Natural killer cell treated with Interleukin-12 subunit alpha and Interleukin-12 subunit beta and Interleukin-15 and Interleukin-18, amount 100 ng/mL, for 72 hours (primary cell): ENCODE measurements around the gene HOXC4. TPM values are rescaled to one million over a fixed set of nuclear protein-coding genes. Genes with fewer than 3 reads are reported as not detected.
A peak's percentile ranks its signal among the peaks of the same experiment; 100 is the strongest.

Experiments used
- ATAC-seq, 2 donors: fragments of 150-1000 bp; cut with Tn5 transposase in 1 of 2; sonication (Bioruptor Pico), chemical (Tn5 transposase) in 1 of 2; 2 replicates each; pipeline ENCODE4 v1.10.0; 2021
- DNase-seq: peaks from one replicate; pipeline ENCODE4 v3.0.0; 2022; ENCODE audit warnings: low spot score
- H3K27ac Mint-ChIP-seq, 2 donors: 1 replicate in 1 of 2; 2 replicates in 1 of 2; pipeline ENCODE4 v1.8.0; 2022; ENCODE audit warnings: mixed read lengths in 2 of 2, mild to moderate bottlenecking in 1 of 2, moderate library complexity in 1 of 2
- H3K27me3 Mint-ChIP-seq, 2 donors: 1 replicate in 1 of 2; 2 replicates in 1 of 2; pipeline ENCODE4 v1.8.0; 2022; ENCODE audit warnings: mixed read lengths in 2 of 2
- H3K36me3 Mint-ChIP-seq: one replicate; pipeline ENCODE4 v1.8.0; 2022; ENCODE audit warnings: mixed read lengths
- H3K4me1 Mint-ChIP-seq, 2 donors: 1 replicate in 1 of 2; 2 replicates in 1 of 2; pipeline ENCODE4 v1.8.0; 2022; ENCODE audit warnings: low read depth in 2 of 2, mixed read lengths in 2 of 2, mild to moderate bottlenecking in 1 of 2
- H3K4me3 Mint-ChIP-seq: one replicate; pipeline ENCODE4 v1.8.0; 2022; ENCODE audit warnings: mixed read lengths
- H3K9me3 Mint-ChIP-seq: 2 replicates; pipeline ENCODE4 v1.8.0; 2022; ENCODE audit warnings: mixed read lengths
- total RNA-seq, 2 donors: library from RNA; stranded (reverse); gene quantifications; one replicate each; pipeline ENCODE4 v1.2.3, GENCODE V29; 2022

Gene HOXC4
- total RNA-seq, 2 donors from 2014 or later: 1.3 to 2.3 TPM

DNA sequence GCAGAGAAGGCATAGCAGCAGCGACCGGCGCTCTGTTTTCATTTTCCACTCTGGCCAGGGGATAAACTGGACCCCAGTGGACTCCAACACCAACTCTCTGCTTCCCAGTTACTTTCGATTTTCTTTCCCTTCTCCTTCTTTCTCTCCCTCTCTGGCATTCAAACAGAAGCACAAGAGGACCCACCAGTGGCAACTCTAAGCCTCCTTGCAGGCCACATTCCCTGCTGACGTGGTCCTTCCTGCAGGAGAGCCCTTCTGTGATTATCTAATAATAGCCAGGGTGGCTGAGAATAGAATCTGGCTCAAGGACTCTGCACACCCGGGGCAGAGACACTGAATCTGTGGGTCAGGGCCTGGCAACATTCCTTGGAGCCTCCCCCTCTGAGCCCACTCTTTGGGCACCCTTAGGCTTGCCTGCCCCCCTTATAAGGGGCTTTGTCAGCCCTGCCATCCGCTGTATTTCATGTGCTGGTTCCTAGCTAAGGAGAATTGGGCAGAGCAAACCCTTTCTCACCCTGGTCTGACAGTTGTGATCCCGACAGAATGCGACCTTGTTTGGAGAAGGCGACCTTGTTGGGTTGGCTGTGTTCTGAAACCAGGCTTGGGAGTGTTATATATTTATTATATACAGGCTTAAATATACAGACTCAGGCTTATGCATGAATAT lies 33.6 kb upstream of the HOXC4 start:
- Mint-ChIP-seq H3K27ac (peak overlapping the region; percentile 5 to 24), H3K4me3 (peak overlapping the region; percentile 48)

GRCh38 chr12:54020591-54021405 lies 32.8 kb upstream of the HOXC4 start:
- Mint-ChIP-seq H3K4me3 (no peak overlapping the region), H3K36me3 (no peaks in the 10 kb centered on the region), H3K27me3 (peaks cover 25 to 39% of the 10 kb centered on the region in 2 donors), H3K9me3 (no peaks in the 10 kb centered on the region), H3K27ac (no peak overlapping the region), H3K4me1 (peaks cover 19 to 20% of the 10 kb centered on the region in 2 donors)
- DNase-seq (no peak), ATAC-seq (no peak)

More for the DNA sequence above, 33.6 kb upstream of the HOXC4 start:
- Mint-ChIP-seq H3K27me3 (peaks cover 28 to 41% of the 10 kb centered on the region in 2 donors), H3K4me1 (peaks cover 20% of the 10 kb centered on the region in 2 donors), H3K36me3 (no peaks in the 10 kb centered on the region), H3K9me3 (no peaks in the 10 kb centered on the region)
- no peak for ATAC-seq
- DNase-seq: no peak

- peaks cover 31 to 44% of the 10 kb centered on the region in 2 donors for H3K27me3 Mint-ChIP-seq
- no peaks in the 10 kb centered on the region for H3K36me3 Mint-ChIP-seq
- H3K27ac Mint-ChIP-seq: no peak overlapping the region
- no peak overlapping the region for H3K4me3 Mint-ChIP-seq
- ATAC-seq: no peak
- no peaks in the 10 kb centered on the region for H3K9me3 Mint-ChIP-seq
- no peak for DNase-seq
- peaks cover 19 to 20% of the 10 kb centered on the region in 2 donors for H3K4me1 Mint-ChIP-seq
These were observed 32.1 kb upstream of the HOXC4 start for GRCh38 chr12:54021432-54022013.

DNA sequence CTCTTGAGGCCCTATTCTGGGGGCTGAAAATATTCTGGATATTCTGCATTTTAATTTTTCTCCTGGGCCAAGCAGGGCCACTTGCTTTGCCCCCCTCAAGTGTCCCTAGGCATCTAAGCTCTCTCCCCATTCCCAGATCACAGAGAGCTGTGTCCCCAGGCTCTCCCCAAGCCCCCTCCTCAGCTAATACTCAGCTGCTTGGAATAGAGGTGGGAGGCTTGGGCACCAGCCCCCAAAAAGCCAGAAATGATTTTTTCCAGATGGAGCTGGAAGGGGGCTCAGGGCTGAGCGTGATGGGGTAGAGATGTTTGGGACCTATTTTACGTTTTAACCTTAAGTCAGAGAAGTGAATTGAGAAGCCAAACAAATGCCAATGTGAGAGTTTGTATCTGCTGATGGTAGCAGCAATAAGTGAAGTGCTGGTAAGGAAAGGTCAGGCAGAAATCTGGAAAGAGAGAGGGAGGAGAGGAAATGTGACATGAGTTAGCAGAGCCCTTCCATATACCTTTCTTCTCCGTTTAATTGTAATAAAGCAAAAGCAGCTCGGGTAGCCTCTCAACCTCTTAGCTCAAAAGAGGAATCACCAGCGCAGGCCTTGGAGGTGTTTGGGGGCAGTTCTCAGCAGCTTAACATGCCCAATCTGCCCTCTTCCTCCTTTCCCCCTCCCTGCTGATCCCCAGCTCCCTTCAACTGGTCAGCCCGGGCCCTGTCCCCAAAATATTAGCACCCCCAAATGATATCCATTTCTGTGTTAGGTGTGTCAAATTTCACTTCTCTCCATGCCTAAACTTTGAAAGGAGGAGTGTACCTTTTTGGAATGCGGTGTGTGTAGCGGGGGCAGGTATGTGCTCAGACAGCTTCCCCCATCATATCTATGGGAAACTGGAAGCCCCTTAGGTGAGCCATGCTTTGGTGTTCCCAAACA lies 30.4 kb upstream of the HOXC4 start:
- Mint-ChIP-seq H3K36me3 (no peaks in the 10 kb centered on the region), H3K27ac (no peak overlapping the region)
- no peak for DNase-seq

DNA sequence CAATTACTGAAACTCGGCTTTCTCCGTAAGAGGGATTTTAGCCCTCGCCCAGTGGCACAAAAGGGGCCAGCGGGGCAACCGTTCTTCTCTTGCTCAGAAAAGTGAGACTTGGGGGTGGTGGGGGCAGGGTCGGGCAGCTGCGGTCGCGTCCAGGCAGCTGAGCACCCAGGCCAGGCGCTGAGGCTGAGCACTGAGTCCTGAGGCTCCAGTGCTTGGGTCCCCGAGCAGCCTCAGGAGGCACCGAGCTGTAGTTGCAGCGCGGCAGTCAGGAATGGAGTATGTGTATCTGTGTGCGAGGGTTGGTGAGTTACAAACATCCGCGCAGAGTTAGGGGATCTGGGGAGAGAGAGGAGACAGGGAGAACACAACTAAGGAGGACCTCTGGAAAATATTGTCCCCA lies 29.5 kb upstream of the HOXC4 start:
- Mint-ChIP-seq H3K36me3 (no peaks in the 10 kb centered on the region), H3K4me3 (no peak overlapping the region), H3K27me3 (peaks cover 55 to 56% of the 10 kb centered on the region in 2 donors), H3K4me1 (peaks cover 9 to 10% of the 10 kb centered on the region in 2 donors), H3K9me3 (no peaks in the 10 kb centered on the region), H3K27ac (no peak overlapping the region)
- DNase-seq (no peak), ATAC-seq (no peak)

More for the DNA sequence above, 30.4 kb upstream of the HOXC4 start:
- H3K4me3 Mint-ChIP-seq: no peak overlapping the region
- ATAC-seq: no peak
- H3K27me3 Mint-ChIP-seq: peaks cover 48 to 52% of the 10 kb centered on the region in 2 donors
- H3K4me1 Mint-ChIP-seq: peaks cover 9 to 14% of the 10 kb centered on the region in 2 donors
- no peaks in the 10 kb centered on the region for H3K9me3 Mint-ChIP-seq

DNA sequence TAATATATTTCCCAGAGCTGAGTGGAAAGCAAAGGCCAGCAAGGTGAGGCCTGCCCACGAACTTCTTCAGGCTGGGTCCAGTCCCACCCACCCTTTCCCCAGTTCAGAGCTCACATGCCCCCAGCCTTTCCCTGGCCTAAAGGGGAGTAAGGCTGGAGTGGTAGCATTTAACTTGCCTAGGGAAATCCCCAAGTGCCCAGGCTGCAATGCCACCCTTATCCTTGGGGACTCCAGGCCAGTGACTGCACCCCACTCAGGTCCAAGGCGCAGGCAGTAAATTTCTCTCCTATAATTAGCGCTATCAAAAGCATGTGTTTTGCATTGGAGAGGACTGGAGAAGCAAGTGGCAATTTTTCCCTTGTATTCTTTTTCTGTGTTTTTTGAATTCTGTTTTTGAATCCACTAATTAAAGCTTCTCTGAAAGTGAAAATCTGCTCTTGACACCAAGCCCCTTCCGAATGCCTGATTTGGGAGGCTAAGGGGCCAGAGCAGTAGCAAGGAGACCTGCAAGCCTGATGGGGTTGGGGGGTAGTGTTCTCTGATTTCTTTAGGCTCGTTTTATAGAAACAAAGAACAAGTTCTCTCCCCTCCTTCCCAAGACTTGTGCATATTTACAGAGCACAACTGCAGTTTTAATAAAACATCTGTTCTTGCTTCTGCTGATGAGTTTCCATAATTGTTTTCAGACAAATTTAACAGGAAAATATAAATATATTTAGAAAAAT lies 28.9 kb upstream of the HOXC4 start:
- H3K9me3 Mint-ChIP-seq: no peaks in the 10 kb centered on the region
- H3K4me3 Mint-ChIP-seq: no peak overlapping the region
- ATAC-seq (no peak), DNase-seq (no peak)
- peaks cover 8 to 9% of the 10 kb centered on the region in 2 donors for H3K4me1 Mint-ChIP-seq
- peaks cover 60 to 61% of the 10 kb centered on the region in 2 donors for H3K27me3 Mint-ChIP-seq
- H3K36me3 Mint-ChIP-seq: no peaks in the 10 kb centered on the region
- no peak overlapping the region for H3K27ac Mint-ChIP-seq

GRCh38 chr12:54025499-54026405 lies 27.9 kb upstream of the HOXC4 start:
- Mint-ChIP-seq H3K27ac (no peak overlapping the region), H3K4me1 (peaks cover 4 to 5% of the 10 kb centered on the region in 2 donors), H3K27me3 (peaks cover 62 to 70% of the 10 kb centered on the region in 2 donors), H3K36me3 (no peaks in the 10 kb centered on the region), H3K9me3 (no peaks in the 10 kb centered on the region), H3K4me3 (no peak overlapping the region)
- ATAC-seq (no peak), DNase-seq (no peak)

DNA sequence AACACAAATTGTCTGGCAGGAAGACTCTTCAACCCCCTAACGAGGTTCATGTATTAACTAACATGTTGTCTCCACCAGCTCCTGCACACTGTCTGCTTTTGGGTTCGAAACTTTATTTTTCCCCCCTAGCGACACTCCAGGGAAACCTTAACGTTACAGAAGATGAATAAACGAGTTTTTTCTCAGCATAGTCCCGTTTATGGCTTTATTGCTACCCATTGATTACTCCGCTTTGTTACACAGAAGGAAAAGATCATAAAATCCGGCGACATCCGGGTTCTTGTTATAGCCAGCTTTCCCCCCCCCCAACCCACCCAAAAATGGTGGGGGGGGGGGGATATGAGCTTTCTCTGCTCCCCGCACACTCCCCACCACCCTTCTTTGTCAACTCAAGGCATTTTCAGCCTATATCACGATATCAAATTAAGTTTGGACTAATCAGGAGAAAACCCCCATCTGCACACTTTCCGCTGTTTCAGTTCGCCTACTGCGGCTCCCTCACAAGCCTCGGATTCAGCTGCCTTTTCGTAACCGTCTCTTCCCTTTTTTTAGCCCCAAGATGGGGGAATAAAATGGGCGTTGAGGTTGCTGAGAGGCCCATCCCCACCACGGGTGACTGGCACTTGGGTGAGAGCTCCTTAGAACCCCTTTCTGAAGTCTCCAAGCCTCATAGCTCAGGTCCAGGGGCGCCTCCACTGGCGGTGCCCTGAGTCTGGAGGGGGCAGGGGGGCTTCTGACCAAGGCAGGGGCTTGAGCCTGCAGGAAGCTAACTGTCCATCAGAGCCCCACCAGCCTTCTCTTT lies 26.8 kb upstream of the HOXC4 start:
- ATAC-seq (no peak), DNase-seq (no peak)
- Mint-ChIP-seq H3K36me3 (no peaks in the 10 kb centered on the region), H3K4me3 (no peak overlapping the region), H3K4me1 (peaks cover 3 to 4% of the 10 kb centered on the region in 2 donors), H3K27me3 (peaks cover 58 to 70% of the 10 kb centered on the region in 2 donors), H3K9me3 (no peaks in the 10 kb centered on the region), H3K27ac (no peak overlapping the region)

- no peak for ATAC-seq
These were observed 26.2 kb upstream of the HOXC4 start for GRCh38 chr12:54027442-54027786.

DNA sequence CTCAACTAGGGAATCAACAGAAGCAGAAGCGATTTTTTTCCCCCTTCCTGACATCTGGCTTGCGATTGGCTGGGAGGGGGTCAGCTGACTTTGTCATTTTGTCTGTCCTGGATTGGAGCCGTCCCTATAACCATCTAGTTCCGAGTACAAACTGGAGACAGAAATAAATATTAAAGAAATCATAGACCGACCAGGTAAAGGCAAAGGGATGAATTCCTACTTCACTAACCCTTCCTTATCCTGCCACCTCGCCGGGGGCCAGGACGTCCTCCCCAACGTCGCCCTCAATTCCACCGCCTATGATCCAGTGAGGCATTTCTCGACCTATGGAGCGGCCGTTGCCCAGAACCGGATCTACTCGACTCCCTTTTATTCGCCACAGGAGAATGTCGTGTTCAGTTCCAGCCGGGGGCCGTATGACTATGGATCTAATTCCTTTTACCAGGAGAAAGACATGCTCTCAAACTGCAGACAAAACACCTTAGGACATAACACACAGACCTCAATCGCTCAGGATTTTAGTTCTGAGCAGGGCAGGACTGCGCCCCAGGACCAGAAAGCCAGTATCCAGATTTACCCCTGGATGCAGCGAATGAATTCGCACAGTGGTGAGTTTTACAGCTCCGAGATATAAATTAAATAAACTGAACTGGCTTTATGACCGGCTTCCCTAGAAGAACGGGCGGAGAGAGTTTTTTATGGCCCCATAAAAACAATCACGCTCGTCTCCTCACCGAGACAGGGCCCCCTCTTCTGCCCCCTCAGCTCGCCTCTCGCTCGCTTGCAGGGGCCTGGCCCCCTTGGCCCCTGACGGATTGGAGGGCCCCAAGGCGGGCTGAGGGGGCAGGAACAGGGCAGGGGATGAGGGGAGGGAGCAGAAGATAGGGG lies 25.1 kb upstream of the HOXC4 start, which contains the start of gene HOXC6:
TSS of gene HOXC6 (plus strand) at position 127 of the 888 bp plus-strand sequence. CDS start at position 209, 82 bp downstream.
- Mint-ChIP-seq H3K27ac (no peak within 1 kb of the TSS), H3K9me3 (no peaks in the 10 kb centered on the region), H3K4me3 (peak within 1 kb of the TSS; percentile 38), H3K27me3 (peaks cover 53 to 70% of the 10 kb centered on the region in 2 donors), H3K36me3 (no peaks in the 10 kb centered on the region), H3K4me1 (peaks cover 8 to 9% of the 10 kb centered on the region in 2 donors)
- no peak for ATAC-seq
- no peak for DNase-seq

More at GRCh38 chr12:54027442-54027786, 26.2 kb upstream of the HOXC4 start:
- Mint-ChIP-seq H3K4me1 (peaks cover 3 to 4% of the 10 kb centered on the region in 2 donors), H3K4me3 (no peak overlapping the region), H3K9me3 (no peaks in the 10 kb centered on the region), H3K36me3 (no peaks in the 10 kb centered on the region), H3K27me3 (peaks cover 59 to 70% of the 10 kb centered on the region in 2 donors), H3K27ac (no peak overlapping the region)
- DNase-seq: no peak
